ENCODE data around the gene SOBP. TPM values are rescaled to one million over a fixed set of nuclear protein-coding genes. Genes with fewer than 3 reads are reported as not detected.

The SOBP gene
- total RNA-seq, 2 donors from 2014 or later: 1.5 to 1.9 TPM

- DNase-seq: no peak
- Histone ChIP-seq H3K27ac (ENCODE audit: low read depth, low read length) (no peak overlapping the region), H3K27me3 (ENCODE audit: control insufficient read depth, insufficient read depth, low read length, poor library complexity, severe bottlenecking) (no peaks in the 10 kb centered on the region), H3K4me3 (ENCODE audit: low read length) (no peak overlapping the region), H3K9ac (ENCODE audit: extremely low read depth, low read length, poor library complexity, severe bottlenecking) (no peak overlapping the region), H3K4me1 (ENCODE audit: control insufficient read depth, insufficient read depth, low read length) (no peaks in the 10 kb centered on the region), H3K9me3 (ENCODE audit: control insufficient read depth, low read length) (no peaks in the 10 kb centered on the region), H3K36me3 (ENCODE audit: control insufficient read depth, insufficient read depth, low read length) (no peaks in the 10 kb centered on the region)
- H3K27ac Mint-ChIP-seq: no peak overlapping the region
- H3K36me3 Mint-ChIP-seq (ENCODE audit: low read depth): no peaks in the 10 kb centered on the region
- no peaks in the 10 kb centered on the region for H3K9me3 Mint-ChIP-seq
- H3K4me3 Mint-ChIP-seq: no peak overlapping the region
- peaks cover 13% of the 10 kb centered on the region for H3K4me1 Mint-ChIP-seq
- no peaks in the 10 kb centered on the region for H3K27me3 Mint-ChIP-seq (ENCODE audit: insufficient read depth)
- WGBS, 2 experiments (ENCODE audit: insufficient coverage in 1 of 2, insufficient read length in 1 of 2): 76% methylated on average over 1 of the region's 1 CpG; no CpG with 5 or more reads in 1 of the 2 experiments
- TF ChIP-seq CTCF (conservative IDR thresholded peaks at IDR 0.05): no peak
These were observed 45.7 kb downstream of the SOBP start for GRCh38 chr6:107535626-107536025.

GRCh38 chr6:107536180-107536961 lies 46.5 kb downstream of the SOBP start:
- Mint-ChIP-seq H3K4me1 (peaks cover 13% of the 10 kb centered on the region), H3K27ac (no peak overlapping the region), H3K4me3 (no peak overlapping the region), H3K27me3 (ENCODE audit: insufficient read depth) (no peaks in the 10 kb centered on the region), H3K36me3 (ENCODE audit: low read depth) (no peaks in the 10 kb centered on the region), H3K9me3 (no peaks in the 10 kb centered on the region)
- no peaks in the 10 kb centered on the region for H3K27me3 ChIP-seq (ENCODE audit: control insufficient read depth, insufficient read depth, low read length, poor library complexity, severe bottlenecking)
- H3K36me3 ChIP-seq (ENCODE audit: control insufficient read depth, insufficient read depth, low read length): no peaks in the 10 kb centered on the region
- no peak for TF ChIP-seq CTCF (conservative IDR thresholded peaks at IDR 0.05)
- DNase-seq: no peak
- H3K4me1 ChIP-seq (ENCODE audit: control insufficient read depth, insufficient read depth, low read length): no peaks in the 10 kb centered on the region
- no peak overlapping the region for H3K27ac ChIP-seq (ENCODE audit: low read depth, low read length)
- 90 to 100% methylated on average over 4 of the region's 6 CpGs for WGBS, 2 experiments (ENCODE audit: insufficient coverage in 1 of 2, insufficient read length in 1 of 2)
- H3K9me3 ChIP-seq (ENCODE audit: control insufficient read depth, low read length): no peaks in the 10 kb centered on the region
- no peak overlapping the region for H3K4me3 ChIP-seq (ENCODE audit: low read length)
- no peak overlapping the region for H3K9ac ChIP-seq (ENCODE audit: extremely low read depth, low read length, poor library complexity, severe bottlenecking)

GRCh38 chr6:107537559-107537958 lies 47.6 kb downstream of the SOBP start:
- TF ChIP-seq CTCF (conservative IDR thresholded peaks at IDR 0.05): no peak
- Mint-ChIP-seq H3K9me3 (no peaks in the 10 kb centered on the region), H3K4me3 (no peak overlapping the region), H3K36me3 (ENCODE audit: low read depth) (no peaks in the 10 kb centered on the region), H3K4me1 (peaks cover 18% of the 10 kb centered on the region), H3K27ac (no peak overlapping the region), H3K27me3 (ENCODE audit: insufficient read depth) (no peaks in the 10 kb centered on the region)
- H3K9ac ChIP-seq (ENCODE audit: extremely low read depth, low read length, poor library complexity, severe bottlenecking): no peak overlapping the region
- no peaks in the 10 kb centered on the region for H3K27me3 ChIP-seq (ENCODE audit: control insufficient read depth, insufficient read depth, low read length, poor library complexity, severe bottlenecking)
- no peaks in the 10 kb centered on the region for H3K4me1 ChIP-seq (ENCODE audit: control insufficient read depth, insufficient read depth, low read length)
- no peaks in the 10 kb centered on the region for H3K9me3 ChIP-seq (ENCODE audit: control insufficient read depth, low read length)
- no peak overlapping the region for H3K4me3 ChIP-seq (ENCODE audit: low read length)
- WGBS, 2 experiments (ENCODE audit: insufficient coverage in 1 of 2, insufficient read length in 1 of 2): 100% methylated on average over 2 of the region's 3 CpGs; no CpG with 5 or more reads in 1 of the 2 experiments
- H3K36me3 ChIP-seq (ENCODE audit: control insufficient read depth, insufficient read depth, low read length): no peaks in the 10 kb centered on the region
- no peak overlapping the region for H3K27ac ChIP-seq (ENCODE audit: low read depth, low read length)
- DNase-seq: no peak

Data from endodermal cell (in vitro differentiated cells).